Measurements from ENCODE around the gene IGFBP7. TPM values are rescaled to one million over a fixed set of nuclear protein-coding genes. Genes with fewer than 3 reads are reported as not detected.
A peak's percentile ranks its signal among the peaks of the same experiment; 100 is the strongest.
"Not testable (repeated sequence)": the region's sequence is repeated elsewhere in the genome, so short reads cannot be mapped to it uniquely, and the experiment has no call there.

Gene IGFBP7
- total RNA-seq, 1 donor from 2014 or later = 66.8 TPM

DNA sequence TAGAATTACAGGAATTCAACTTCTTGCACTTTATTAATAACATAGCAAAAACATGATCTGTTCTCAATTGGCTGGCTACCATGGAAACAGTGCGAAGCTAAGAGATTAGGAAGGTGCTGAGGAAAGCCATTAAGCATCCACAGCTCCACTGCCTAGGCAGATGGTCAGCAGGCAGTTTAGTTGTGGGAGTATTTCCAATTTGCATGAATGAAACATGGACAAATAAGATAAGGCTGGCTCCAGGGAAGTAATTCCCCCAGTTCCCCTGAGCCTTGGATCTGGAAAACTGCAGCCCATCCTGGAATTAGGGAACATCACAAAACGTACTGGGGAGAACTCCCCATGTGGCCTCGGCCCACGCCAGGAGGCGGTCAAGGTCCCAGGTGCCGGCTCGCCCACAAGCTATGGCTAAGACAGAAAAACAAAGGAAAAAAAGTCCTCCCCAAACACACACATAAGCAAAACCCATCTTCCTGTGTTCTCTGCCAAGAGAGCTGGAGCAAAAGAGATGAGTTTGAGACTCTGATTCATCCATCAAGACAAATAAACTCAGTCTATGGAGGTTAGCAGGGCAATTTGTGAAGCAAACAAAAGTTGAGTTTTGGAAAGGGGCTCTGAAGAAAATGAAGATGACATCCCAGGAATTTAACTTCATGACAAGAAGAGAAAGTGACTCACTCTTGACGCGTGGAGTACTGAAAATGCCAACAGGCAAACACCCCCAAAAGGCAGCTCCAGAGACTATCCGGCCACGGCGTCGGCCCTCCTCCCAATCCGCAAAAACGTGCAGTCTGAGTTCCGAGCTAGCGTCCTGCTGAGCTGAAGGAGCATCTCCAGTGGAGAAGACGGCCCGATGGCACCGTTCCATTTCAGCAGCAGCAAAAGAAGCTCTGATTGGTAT, 45.1 kb downstream of the IGFBP7 start:
- H3K9ac ChIP-seq (ENCODE audit: low read depth in 1 of 3, low read length in 3 of 3) = no peak overlapping the region
- H3K9me3 ChIP-seq (ENCODE audit: control insufficient read depth in 3 of 3, low read length in 3 of 3) = no peaks in the 10 kb centered on the region
- H3K4me1 ChIP-seq (ENCODE audit: control insufficient read depth in 3 of 3, insufficient read depth in 3 of 3, low read length in 3 of 3) = peaks cover 18 to 22% (median 20%) of the 10 kb centered on the region in 3 donors
- peak overlapping the region in 2 of 3 donors; percentile 1 to 16 for H3K4me3 ChIP-seq (ENCODE audit: low read length in 3 of 3)
- no peaks in the 10 kb centered on the region for H3K36me3 ChIP-seq (ENCODE audit: control insufficient read depth in 3 of 3, insufficient read depth in 3 of 3, low read length in 3 of 3)
- no peaks in the 10 kb centered on the region for H3K27me3 ChIP-seq (ENCODE audit: control insufficient read depth in 3 of 3, insufficient read depth in 3 of 3, low read length in 3 of 3)
- H3K27ac ChIP-seq (ENCODE audit: low read depth, low read length) = peak overlapping the region; percentile 81

DNA sequence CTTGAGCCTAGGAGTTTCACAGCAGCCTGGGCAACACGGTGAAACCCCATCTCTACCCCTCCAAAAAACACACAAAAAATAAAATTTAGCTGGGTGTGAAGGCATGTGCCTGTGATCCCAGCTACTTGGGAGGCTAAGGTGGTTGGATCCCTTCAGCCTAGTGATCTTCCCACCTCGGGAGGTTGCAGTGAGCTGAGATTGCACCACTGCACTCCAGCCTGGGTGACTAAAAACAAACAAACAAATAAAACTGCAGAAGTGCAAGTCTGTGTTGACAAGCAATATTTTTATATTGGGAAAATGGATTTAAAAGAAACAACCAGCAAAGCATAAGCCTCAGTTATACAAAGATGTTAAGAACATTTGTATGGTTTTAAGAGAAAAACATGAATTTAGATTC, 46.1 kb downstream of the IGFBP7 start:
- H3K9me3 ChIP-seq (ENCODE audit: control insufficient read depth in 3 of 3, low read length in 3 of 3) = no peaks in the 10 kb centered on the region
- peak overlapping the region; percentile 40 for H3K27ac ChIP-seq (ENCODE audit: low read depth, low read length)
- peaks cover 12 to 22% (median 20%) of the 10 kb centered on the region in 3 donors for H3K4me1 ChIP-seq (ENCODE audit: control insufficient read depth in 3 of 3, insufficient read depth in 3 of 3, low read length in 3 of 3)
- H3K27me3 ChIP-seq (ENCODE audit: control insufficient read depth in 3 of 3, insufficient read depth in 3 of 3, low read length in 3 of 3) = no peaks in the 10 kb centered on the region
- no peak overlapping the region for H3K4me3 ChIP-seq (ENCODE audit: low read length in 3 of 3)
- no peaks in the 10 kb centered on the region for H3K36me3 ChIP-seq (ENCODE audit: control insufficient read depth in 3 of 3, insufficient read depth in 3 of 3, low read length in 3 of 3)
- H3K9ac ChIP-seq (ENCODE audit: low read depth in 1 of 3, low read length in 3 of 3) = no peak overlapping the region

DNA sequence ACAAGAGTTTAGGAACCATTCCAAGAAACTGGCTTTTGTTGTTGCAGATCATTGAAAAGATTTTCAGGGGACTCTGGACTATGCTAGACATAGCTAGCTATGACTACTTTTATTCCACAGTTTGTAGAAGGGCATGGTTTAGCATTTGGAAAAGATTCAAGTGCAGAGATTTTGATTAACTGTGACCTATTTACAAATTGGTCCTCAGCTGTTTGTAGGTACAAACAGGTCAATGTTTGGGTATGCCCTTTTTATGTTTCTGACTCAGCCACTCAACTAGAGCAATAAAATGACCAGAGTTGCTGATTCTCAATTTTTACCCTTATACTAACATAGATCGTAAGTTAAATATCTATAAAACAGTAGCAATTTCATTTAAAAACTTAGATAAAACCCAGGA, 46.7 kb downstream of the IGFBP7 start:
- Histone ChIP-seq H3K9me3 (ENCODE audit: control insufficient read depth in 3 of 3, low read length in 3 of 3) (no peaks in the 10 kb centered on the region), H3K9ac (ENCODE audit: low read depth in 1 of 3, low read length in 3 of 3) (no peak overlapping the region), H3K36me3 (ENCODE audit: control insufficient read depth in 3 of 3, insufficient read depth in 3 of 3, low read length in 3 of 3) (no peaks in the 10 kb centered on the region), H3K27ac (ENCODE audit: low read depth, low read length) (no peak overlapping the region), H3K4me1 (ENCODE audit: control insufficient read depth in 3 of 3, insufficient read depth in 3 of 3, low read length in 3 of 3) (peaks cover 8 to 22% (median 14%) of the 10 kb centered on the region in 3 donors), H3K27me3 (ENCODE audit: control insufficient read depth in 3 of 3, insufficient read depth in 3 of 3, low read length in 3 of 3) (no peaks in the 10 kb centered on the region), H3K4me3 (ENCODE audit: low read length in 3 of 3) (no peak overlapping the region)

DNA sequence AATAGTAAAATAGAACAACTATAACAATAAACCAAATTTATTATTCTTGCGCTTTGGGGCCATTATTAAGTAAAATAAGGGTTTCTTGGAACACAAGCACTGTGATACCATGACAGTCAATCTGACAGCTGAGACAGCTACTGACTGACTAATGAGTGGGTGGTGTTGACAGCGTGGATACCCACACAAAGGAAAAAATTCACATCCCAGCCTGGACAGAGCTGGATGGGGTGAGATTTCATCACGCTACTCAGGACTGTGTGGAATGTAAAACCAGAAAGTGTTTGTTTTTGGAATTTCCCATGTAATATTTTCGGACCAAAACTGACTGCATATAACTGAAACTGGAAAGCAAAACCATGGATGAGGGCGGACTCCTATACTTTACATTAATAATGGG, 48.8 kb downstream of the IGFBP7 start:
- Histone ChIP-seq H3K9me3 (ENCODE audit: control insufficient read depth in 3 of 3, low read length in 3 of 3) (no peaks in the 10 kb centered on the region), H3K36me3 (ENCODE audit: control insufficient read depth in 3 of 3, insufficient read depth in 3 of 3, low read length in 3 of 3) (no peaks in the 10 kb centered on the region), H3K9ac (ENCODE audit: low read depth in 1 of 3, low read length in 3 of 3) (no peak overlapping the region), H3K27me3 (ENCODE audit: control insufficient read depth in 3 of 3, insufficient read depth in 3 of 3, low read length in 3 of 3) (no peaks in the 10 kb centered on the region), H3K27ac (ENCODE audit: low read depth, low read length) (no peak overlapping the region), H3K4me3 (ENCODE audit: low read length in 3 of 3) (no peak overlapping the region), H3K4me1 (ENCODE audit: control insufficient read depth in 3 of 3, insufficient read depth in 3 of 3, low read length in 3 of 3) (peaks cover 8 to 24% (median 10%) of the 10 kb centered on the region in 3 donors)

DNA sequence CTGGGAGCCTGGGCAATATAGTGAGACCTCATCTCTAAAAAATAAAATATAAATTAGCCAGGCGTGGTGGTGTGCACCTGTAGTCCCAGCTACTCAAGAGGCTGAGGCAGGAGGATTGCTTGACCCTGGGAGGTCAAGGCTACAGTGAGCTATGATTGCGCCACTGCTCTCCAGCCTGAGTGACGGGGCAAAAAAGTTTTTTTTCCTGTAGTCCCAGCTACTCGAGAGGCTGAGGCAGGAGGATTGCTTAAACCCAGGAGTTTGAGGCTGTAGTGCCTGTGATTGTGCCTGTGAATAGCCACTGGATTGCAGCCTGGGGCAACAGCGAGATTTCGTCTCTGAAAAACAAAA, 49.5 kb downstream of the IGFBP7 start:
- peak overlapping the region; percentile 33 for H3K27ac ChIP-seq (ENCODE audit: low read depth, low read length)

DNA sequence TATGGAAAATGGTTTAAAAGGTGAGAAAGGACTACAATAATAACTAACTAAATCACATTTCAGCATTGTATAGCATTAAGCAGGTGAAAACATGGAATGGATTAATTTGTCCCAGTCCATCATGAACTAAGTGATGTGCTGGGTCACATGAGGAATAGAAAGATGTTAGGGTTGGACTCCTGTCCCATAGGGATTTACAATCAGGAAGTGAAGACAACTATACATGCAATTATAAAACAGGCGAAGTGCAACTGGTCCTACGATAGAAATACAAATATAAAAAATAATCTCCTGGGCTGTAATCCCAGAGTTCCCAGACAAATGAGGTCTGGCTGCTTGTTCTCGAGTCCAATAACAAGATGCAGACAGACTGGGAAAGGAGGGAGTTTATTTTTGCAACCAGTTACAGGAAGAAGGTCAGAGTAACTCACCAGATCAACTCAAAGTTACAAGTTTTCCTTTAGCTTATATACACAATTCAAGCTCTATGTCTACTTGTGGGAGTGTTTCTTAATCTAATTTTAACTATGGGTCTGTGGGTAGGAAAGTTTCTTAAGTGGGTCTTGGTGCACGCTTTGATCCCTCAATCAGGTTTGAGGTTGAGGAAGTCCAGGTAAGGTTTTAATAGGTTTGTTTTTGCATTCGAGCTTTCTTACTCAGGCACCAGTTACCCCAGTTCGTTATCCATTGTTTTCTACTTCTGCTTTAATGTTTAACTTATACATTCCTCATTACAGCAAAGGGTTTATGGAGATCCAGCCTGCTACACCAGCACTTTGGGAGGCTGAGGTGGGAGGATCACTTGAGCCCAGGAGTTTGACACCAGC, 50.1 kb downstream of the IGFBP7 start:
- H3K9ac ChIP-seq (ENCODE audit: low read depth in 1 of 3, low read length in 3 of 3) = no peak overlapping the region
- H3K4me1 ChIP-seq (ENCODE audit: control insufficient read depth in 3 of 3, insufficient read depth in 3 of 3, low read length in 3 of 3) = peaks cover 0 to 20% (median under 1%) of the 10 kb centered on the region in 3 donors
- H3K36me3 ChIP-seq (ENCODE audit: control insufficient read depth in 3 of 3, insufficient read depth in 3 of 3, low read length in 3 of 3) = no peaks in the 10 kb centered on the region
- H3K27ac ChIP-seq (ENCODE audit: low read depth, low read length) = peak overlapping the region; percentile 33
- H3K27me3 ChIP-seq (ENCODE audit: control insufficient read depth in 3 of 3, insufficient read depth in 3 of 3, low read length in 3 of 3) = no peaks in the 10 kb centered on the region
- no peaks in the 10 kb centered on the region for H3K9me3 ChIP-seq (ENCODE audit: control insufficient read depth in 3 of 3, low read length in 3 of 3)
- no peak overlapping the region for H3K4me3 ChIP-seq (ENCODE audit: low read length in 3 of 3)

More for the DNA sequence above, 49.5 kb downstream of the IGFBP7 start:
- H3K36me3 ChIP-seq (ENCODE audit: control insufficient read depth in 3 of 3, insufficient read depth in 3 of 3, low read length in 3 of 3); H3K27me3 ChIP-seq (ENCODE audit: control insufficient read depth in 3 of 3, insufficient read depth in 3 of 3, low read length in 3 of 3); H3K9me3 ChIP-seq (ENCODE audit: control insufficient read depth in 3 of 3, low read length in 3 of 3); H3K9ac ChIP-seq (ENCODE audit: low read depth in 1 of 3, low read length in 3 of 3); H3K4me3 ChIP-seq (ENCODE audit: low read length in 3 of 3): not testable (repeated sequence)
- peaks cover 2 to 22% (median 5%) of the 10 kb centered on the region in 3 donors for H3K4me1 ChIP-seq (ENCODE audit: control insufficient read depth in 3 of 3, insufficient read depth in 3 of 3, low read length in 3 of 3)

DNA sequence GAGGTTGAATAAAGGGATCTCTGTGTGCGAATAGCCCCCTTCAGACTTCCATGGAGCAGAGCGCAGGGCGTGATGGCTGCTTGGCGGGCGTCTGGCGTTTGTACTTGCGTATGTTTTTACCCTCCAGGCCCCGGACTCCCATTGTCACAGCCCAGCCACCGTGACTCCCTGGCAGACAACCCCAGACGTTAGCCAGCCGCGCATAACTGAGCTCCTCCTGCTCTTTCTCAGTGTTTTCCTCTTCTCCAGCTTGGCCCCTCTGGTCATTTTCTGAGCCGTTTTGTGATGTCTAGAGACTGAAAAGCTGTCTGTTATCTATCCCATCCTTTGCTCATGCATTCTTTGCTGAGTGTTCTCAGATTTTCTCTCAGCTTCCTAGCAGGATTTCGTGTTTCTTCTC, 54.3 kb downstream of the IGFBP7 start:
- Histone ChIP-seq H3K27me3 (ENCODE audit: control insufficient read depth in 3 of 3, insufficient read depth in 3 of 3, low read length in 3 of 3) (no peaks in the 10 kb centered on the region), H3K27ac (ENCODE audit: low read depth, low read length) (peak overlapping the region; percentile 21), H3K4me3 (ENCODE audit: low read length in 3 of 3) (no peak overlapping the region), H3K4me1 (ENCODE audit: control insufficient read depth in 3 of 3, insufficient read depth in 3 of 3, low read length in 3 of 3) (peaks cover 9 to 23% (median 11%) of the 10 kb centered on the region in 3 donors), H3K9ac (ENCODE audit: low read depth in 1 of 3, low read length in 3 of 3) (no peak overlapping the region), H3K9me3 (ENCODE audit: control insufficient read depth in 3 of 3, low read length in 3 of 3) (no peaks in the 10 kb centered on the region), H3K36me3 (ENCODE audit: control insufficient read depth in 3 of 3, insufficient read depth in 3 of 3, low read length in 3 of 3) (no peaks in the 10 kb centered on the region)

DNA sequence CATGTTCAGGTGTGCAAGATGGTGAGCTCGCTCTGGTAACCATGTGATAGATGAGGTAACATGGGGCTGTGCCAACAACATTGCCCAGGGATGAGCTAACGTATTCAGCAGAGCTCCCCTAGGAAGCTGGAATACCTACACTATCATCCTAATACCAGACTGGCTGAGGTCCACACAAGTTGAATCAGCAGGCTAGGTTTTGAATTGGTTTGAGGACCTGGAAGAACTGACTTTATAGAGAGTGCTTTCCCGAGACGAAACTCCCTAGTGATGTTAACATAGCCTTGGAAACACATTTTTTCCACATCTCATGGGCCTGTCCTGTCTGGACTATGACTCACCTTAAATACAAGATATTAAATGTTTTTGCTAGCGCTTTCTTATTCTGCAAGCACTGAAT, 56.7 kb downstream of the IGFBP7 start:
- Histone ChIP-seq H3K27ac (ENCODE audit: low read depth, low read length) (no peak overlapping the region), H3K9ac (ENCODE audit: low read depth in 1 of 3, low read length in 3 of 3) (no peak overlapping the region), H3K36me3 (ENCODE audit: control insufficient read depth in 3 of 3, insufficient read depth in 3 of 3, low read length in 3 of 3) (no peaks in the 10 kb centered on the region), H3K4me3 (ENCODE audit: low read length in 3 of 3) (no peak overlapping the region), H3K27me3 (ENCODE audit: control insufficient read depth in 3 of 3, insufficient read depth in 3 of 3, low read length in 3 of 3) (no peaks in the 10 kb centered on the region), H3K9me3 (ENCODE audit: control insufficient read depth in 3 of 3, low read length in 3 of 3) (no peaks in the 10 kb centered on the region), H3K4me1 (ENCODE audit: control insufficient read depth in 3 of 3, insufficient read depth in 3 of 3, low read length in 3 of 3) (peaks cover 11 to 30% (median 18%) of the 10 kb centered on the region in 3 donors)

DNA sequence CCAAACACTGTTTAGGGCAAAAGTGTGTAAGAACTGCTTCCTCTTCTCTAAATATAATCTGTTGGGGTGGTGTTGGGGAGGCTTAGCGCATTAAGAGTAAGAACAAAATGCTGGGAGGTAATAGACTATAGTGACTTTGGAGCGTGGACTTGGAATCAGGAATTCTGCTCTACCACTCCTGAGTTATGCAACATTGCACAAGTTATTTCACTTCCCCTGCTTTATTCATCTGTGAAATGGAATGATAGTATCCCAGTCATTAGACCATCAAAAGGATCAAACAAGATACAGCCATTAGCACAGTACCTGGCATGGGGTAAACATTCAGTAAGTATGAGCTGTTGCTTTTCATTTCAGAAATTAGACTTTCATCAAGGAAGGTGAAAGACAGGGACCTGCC, 58.7 kb downstream of the IGFBP7 start:
- no peaks in the 10 kb centered on the region for H3K27me3 ChIP-seq (ENCODE audit: control insufficient read depth in 3 of 3, insufficient read depth in 3 of 3, low read length in 3 of 3)
- H3K9ac ChIP-seq (ENCODE audit: low read depth in 1 of 3, low read length in 3 of 3) = no peak overlapping the region
- peak overlapping the region; percentile 59 for H3K27ac ChIP-seq (ENCODE audit: low read depth, low read length)
- no peak overlapping the region for H3K4me3 ChIP-seq (ENCODE audit: low read length in 3 of 3)
- peaks cover 11 to 30% (median 18%) of the 10 kb centered on the region in 3 donors for H3K4me1 ChIP-seq (ENCODE audit: control insufficient read depth in 3 of 3, insufficient read depth in 3 of 3, low read length in 3 of 3)
- no peaks in the 10 kb centered on the region for H3K9me3 ChIP-seq (ENCODE audit: control insufficient read depth in 3 of 3, low read length in 3 of 3)
- H3K36me3 ChIP-seq (ENCODE audit: control insufficient read depth in 3 of 3, insufficient read depth in 3 of 3, low read length in 3 of 3) = no peaks in the 10 kb centered on the region

DNA sequence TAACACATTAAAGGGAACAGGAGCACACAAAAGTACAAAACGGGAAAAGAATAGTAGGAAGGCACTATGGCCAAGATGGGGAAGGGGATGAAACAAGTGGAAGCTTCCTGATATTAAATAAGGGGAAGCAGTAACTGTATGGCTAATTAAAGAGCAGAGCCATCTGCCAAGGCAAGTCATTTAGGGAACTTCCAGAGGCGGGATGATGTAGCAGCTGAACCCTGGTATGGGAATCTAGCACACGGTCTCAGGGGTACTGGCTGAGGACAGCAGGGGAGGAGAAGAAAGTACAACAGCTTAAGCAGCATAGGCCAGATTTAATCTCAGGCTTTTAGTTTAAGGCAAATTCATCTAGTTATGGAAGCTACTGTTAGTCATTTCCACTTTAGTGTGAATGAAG, 59.1 kb downstream of the IGFBP7 start:
- H3K27me3 ChIP-seq (ENCODE audit: control insufficient read depth in 3 of 3, insufficient read depth in 3 of 3, low read length in 3 of 3) = no peaks in the 10 kb centered on the region
- H3K27ac ChIP-seq (ENCODE audit: low read depth, low read length) = peak overlapping the region; percentile 59
- no peak overlapping the region for H3K4me3 ChIP-seq (ENCODE audit: low read length in 3 of 3)
- H3K9me3 ChIP-seq (ENCODE audit: control insufficient read depth in 3 of 3, low read length in 3 of 3) = no peaks in the 10 kb centered on the region
- H3K36me3 ChIP-seq (ENCODE audit: control insufficient read depth in 3 of 3, insufficient read depth in 3 of 3, low read length in 3 of 3) = no peaks in the 10 kb centered on the region
- peaks cover 14 to 30% (median 18%) of the 10 kb centered on the region in 3 donors for H3K4me1 ChIP-seq (ENCODE audit: control insufficient read depth in 3 of 3, insufficient read depth in 3 of 3, low read length in 3 of 3)
- no peak overlapping the region for H3K9ac ChIP-seq (ENCODE audit: low read depth in 1 of 3, low read length in 3 of 3)
